Panc1 (cell line): ENCODE measurements around the gene KATNAL1. TPM values are rescaled to one million over a fixed set of nuclear protein-coding genes. Genes with fewer than 3 reads are reported as not detected.

Source experiments
- ATAC-seq: fragments of 200-7000 bp; cut with Tn5 transposase; 2 replicates; pipeline ENCODE4 v1.9.1; 2020; ENCODE audit warnings: mild to moderate bottlenecking, moderate library complexity
- BruUV-seq: library from RNA; stranded (reverse); fragments of 400-500 nt; replicated peaks from 2 replicates; lab custom pipeline; 2021; lab: Mats Ljungman, UMichigan
- CTCF ChIA-PET: fragments of 300-600 bp; sonication (Branson Sonifier 250); formaldehyde crosslinking; loops from one replicate; lab custom pipeline; 2022; ENCODE audit warnings: antibody characterized with exemption; lab: Charles Lee
- POLR2A ChIA-PET: fragments of 300-600 bp; sonication (Branson Sonifier 250); formaldehyde crosslinking; loops from one replicate; lab custom pipeline; 2022; ENCODE audit warnings: antibody characterized with exemption; lab: Charles Lee
- DNase-seq: peaks from one replicate; pipeline ENCODE4 v3.0.0-alpha.2; 2010; ENCODE audit warnings: low read depth, low spot score
- H3K27ac ChIP-seq: 2 replicates; pipeline ENCODE4 v1.5.1; 2011; ENCODE audit warnings: mild to moderate bottlenecking, low read length, inconsistent platforms
- H3K27me3 ChIP-seq: fragments of 200-500 bp; sonication (Bioruptor generic); 2 replicates; pipeline ENCODE4 v1.6.0; 2014; ENCODE audit warnings: low read length, inconsistent platforms; ENCODE audit not compliant: control insufficient read depth, insufficient read depth
- H3K36me3 ChIP-seq: fragments of 200-500 bp; sonication (Bioruptor generic); 2 replicates; pipeline ENCODE4 v1.5.1; 2014; ENCODE audit warnings: inconsistent platforms, mild to moderate bottlenecking, low read length, moderate library complexity; ENCODE audit not compliant: control insufficient read depth, insufficient read depth
- H3K4me1 ChIP-seq: 2 replicates; pipeline ENCODE4 v1.5.1; 2011; ENCODE audit warnings: inconsistent platforms, mild to moderate bottlenecking, low read length, moderate library complexity; ENCODE audit not compliant: control insufficient read depth, insufficient read depth
- H3K4me3 ChIP-seq, 2 experiments: 2 replicates each; pipeline ENCODE4 v1.5.1; 2011 to 2012; ENCODE audit warnings: low read depth in 2 of 2, low read length in 2 of 2, mild to moderate bottlenecking in 2 of 2, inconsistent platforms in 1 of 2, moderate library complexity in 1 of 2
- H3K9me3 ChIP-seq: fragments of 200-500 bp; sonication (Bioruptor generic); 2 replicates; pipeline ENCODE4 v1.5.1; 2014; ENCODE audit warnings: low read depth, mild to moderate bottlenecking, inconsistent platforms, low read length, moderate library complexity; ENCODE audit not compliant: control insufficient read depth, insufficient read depth
- CTCF ChIP-seq: fragments of 450-650 bp; IDR thresholded peaks from 2 replicates; pipeline ENCODE4 v1.5.1; 2017; ENCODE audit warnings: mild to moderate bottlenecking
- POLR2AphosphoS5 ChIP-seq: IDR thresholded peaks from 2 replicates; pipeline ENCODE4 v1.6.1; 2012; ENCODE audit warnings: mild to moderate bottlenecking, low read depth, low read length, moderate library complexity
- REST ChIP-seq, 2 experiments: IDR thresholded peaks; 2 replicates each; pipeline ENCODE4 v1.6.1; 2011 to 2012; ENCODE audit warnings: low read depth in 2 of 2, control low read depth in 1 of 2, low read length in 1 of 2, mild to moderate bottlenecking in 1 of 2, moderate library complexity in 1 of 2; ENCODE audit not compliant: insufficient read depth in 1 of 2
- SIN3A ChIP-seq: IDR thresholded peaks from 2 replicates; pipeline ENCODE4 v1.6.1; 2012; ENCODE audit warnings: low read depth, mild to moderate bottlenecking, low read length, moderate library complexity, borderline replicate concordance; ENCODE audit not compliant: insufficient read depth
- TCF7L2 ChIP-seq: IDR thresholded peaks from 2 replicates; pipeline ENCODE4 v1.6.1; 2011; ENCODE audit warnings: mild to moderate bottlenecking, low read depth, low read length, inconsistent platforms
- in situ Hi-C: cut with HindIII; loops from 2 replicates; pipeline ENCODE4 v1.10.0; 2016; ENCODE audit warnings: low sequenced_read_pairs, low pct_unique_long_range_greater_than_20kb
- intact Hi-C: fragments of 100-400 bp; cut with micrococcal nuclease; formaldehyde crosslinking; loops from one replicate; pipeline ENCODE4 v1.10.0; 2022; ENCODE audit not compliant: unreplicated experiment
- total RNA-seq: library from RNA; stranded (reverse); gene quantifications from one replicate; pipeline ENCODE4 v1.2.1, GENCODE V29; 2021; ENCODE audit not compliant: unreplicated experiment

KATNAL1 gene
- total RNA-seq, 1 experiment from 2014 or later: 34.3 TPM

GRCh38 chr13:30253830-30254229 lies 53.5 kb downstream of the KATNAL1 start:
- DNase-seq (no peak), ATAC-seq (no peak)
- TSS peak; percentile 24 for BruUV-seq
- intact Hi-C loops (no loop called here), in situ Hi-C loops (no loop called here)
- Histone ChIP-seq H3K27me3 (no peaks in the 10 kb centered on the region), H3K4me3 (no peak overlapping the region), H3K4me1 (peaks cover 13% of the 10 kb centered on the region), H3K27ac (no peak overlapping the region), H3K36me3 (no peaks in the 10 kb centered on the region), H3K9me3 (no peaks in the 10 kb centered on the region)
- CTCF ChIA-PET: no interaction called here
- POLR2A ChIA-PET: no interaction called here
- no peak for TF ChIP-seq REST (IDR thresholded peaks at IDR 0.05; ENCODE audit: insufficient read depth in 1 of 2, low read depth in 2 of 2, low read length in 1 of 2)
- TF ChIP-seq CTCF: no peak
- no peak for TF ChIP-seq SIN3A
- TF ChIP-seq TCF7L2: no peak
- TF ChIP-seq POLR2AphosphoS5: no peak

DNA sequence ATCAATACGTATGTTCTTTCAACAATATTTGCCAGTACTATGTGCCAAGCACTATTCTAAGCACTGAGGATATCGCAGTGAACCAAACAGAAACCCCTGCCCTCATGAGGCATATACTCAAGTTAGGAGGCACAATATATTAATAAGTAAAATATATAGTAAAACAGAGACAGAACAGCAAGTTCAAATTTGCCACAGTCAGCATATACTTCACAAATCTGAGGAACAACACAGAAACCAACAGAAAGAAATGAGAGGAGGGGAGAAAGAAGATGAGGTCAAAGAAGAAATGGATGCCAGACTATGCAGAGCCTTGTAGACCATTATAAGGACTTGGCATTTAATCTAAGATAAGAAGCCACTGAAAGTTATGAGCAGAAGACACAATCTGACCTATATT lies 59.9 kb downstream of the KATNAL1 start:
- ATAC-seq (no peak), DNase-seq (no peak)
- H3K36me3 ChIP-seq: no peaks in the 10 kb centered on the region
- no peaks in the 10 kb centered on the region for H3K27me3 ChIP-seq
- H3K4me3 ChIP-seq: no peak overlapping the region
- H3K27ac ChIP-seq: no peak overlapping the region
- POLR2A ChIA-PET: no interaction called here
- H3K4me1 ChIP-seq: no peaks in the 10 kb centered on the region
- no peak for TF ChIP-seq TCF7L2
- no peak for TF ChIP-seq POLR2AphosphoS5
- TF ChIP-seq CTCF: no peak
- no peak for TF ChIP-seq REST (IDR thresholded peaks at IDR 0.05; ENCODE audit: insufficient read depth in 1 of 2, low read depth in 2 of 2, low read length in 1 of 2)
- no peak for TF ChIP-seq SIN3A
- intact Hi-C loops (no loop called here), in situ Hi-C loops (no loop called here)
- CTCF ChIA-PET: no interaction called here
- no TSS peak for BruUV-seq
- H3K9me3 ChIP-seq: no peaks in the 10 kb centered on the region
